ENCODE measurements around the gene SMAD2.

GRCh38 chr18:47930199-47930930 lies at the start of gene SMAD2:
- no peak for TF ChIP-seq CTCF (IDR thresholded peaks at IDR 0.05)
- TF ChIP-seq POLR2AphosphoS5 (IDR thresholded peaks at IDR 0.05) = peak; percentile 31 to 73 (median 50)
- no peak for TF ChIP-seq POLR2A (IDR thresholded peaks at IDR 0.05)
